Caco-2 (cell line): ENCODE data around the gene ANKMY1. TPM values are rescaled to one million over a fixed set of nuclear protein-coding genes. Genes with fewer than 3 reads are reported as not detected.

Experiments
- BruUV-seq: library from RNA; stranded (reverse); fragments of 400-500 nt; replicated peaks from 2 replicates; lab custom pipeline; 2021; lab: Mats Ljungman, UMichigan
- CTCF ChIA-PET: fragments of 300-600 bp; sonication (Branson Sonifier 250); formaldehyde crosslinking; loops from one replicate; lab custom pipeline; 2022; ENCODE audit warnings: antibody characterized with exemption; lab: Charles Lee
- POLR2A ChIA-PET: fragments of 300-600 bp; sonication (Branson Sonifier 250); formaldehyde crosslinking; loops from one replicate; lab custom pipeline; 2022; ENCODE audit warnings: antibody characterized with exemption; lab: Charles Lee
- DNase-seq, 2 experiments: peaks; one replicate each; pipeline versions ENCODE4 v3.0.0 to v3.0.0-alpha.2; 2020 to 2022
- H3K27me3 ChIP-seq: replicated peaks from 2 replicates; pipeline ENCODE4 v1.6.0; 2011; ENCODE audit warnings: low read length; ENCODE audit not compliant: control insufficient read depth, insufficient read depth
- H3K36me3 ChIP-seq: 2 replicates; pipeline ENCODE4 v1.5.1; 2011; ENCODE audit warnings: low read length; ENCODE audit not compliant: control insufficient read depth, insufficient read depth
- H3K4me1 ChIP-seq: fragments of 250-450 bp; sonication (Bioruptor Pico); 2 replicates; pipeline ENCODE4 v1.5.1; 2020; ENCODE audit warnings: mild to moderate bottlenecking
- H3K4me3 ChIP-seq: 2 replicates; pipeline ENCODE4 v1.5.1; 2011; ENCODE audit warnings: low read depth, mild to moderate bottlenecking, control low read depth, low read length
- H3K9me3 ChIP-seq: fragments of 250-450 bp; sonication (Bioruptor Pico); 2 replicates; pipeline ENCODE4 v1.5.1; 2020; ENCODE audit warnings: mild to moderate bottlenecking, moderate library complexity
- H3K27ac Mint-ChIP-seq: one replicate; pipeline ENCODE4 v1.8.0; 2022; ENCODE audit warnings: mixed read lengths; ENCODE audit not compliant: unreplicated experiment
- H3K27me3 Mint-ChIP-seq: one replicate; pipeline ENCODE4 v1.8.0; 2022; ENCODE audit warnings: mixed read lengths; ENCODE audit not compliant: insufficient read depth, unreplicated experiment
- H3K36me3 Mint-ChIP-seq: one replicate; pipeline ENCODE4 v1.8.0; 2022; ENCODE audit warnings: mild to moderate bottlenecking, mixed read lengths; ENCODE audit not compliant: insufficient read depth, unreplicated experiment
- H3K4me1 Mint-ChIP-seq: one replicate; pipeline ENCODE4 v1.8.0; 2022; ENCODE audit warnings: low read depth, mixed read lengths; ENCODE audit not compliant: unreplicated experiment
- H3K4me3 Mint-ChIP-seq: one replicate; pipeline ENCODE4 v1.8.0; 2022; ENCODE audit warnings: mild to moderate bottlenecking, moderate library complexity, mixed read lengths; ENCODE audit not compliant: unreplicated experiment
- H3K9me3 Mint-ChIP-seq: one replicate; pipeline ENCODE4 v1.8.0; 2022; ENCODE audit warnings: mixed read lengths; ENCODE audit not compliant: unreplicated experiment
- intact Hi-C: fragments of 100-400 bp; cut with micrococcal nuclease; formaldehyde crosslinking; loops from one replicate; pipeline ENCODE4 v1.10.0; 2022; ENCODE audit not compliant: unreplicated experiment
- total RNA-seq: library from RNA; stranded (reverse); gene quantifications from 2 replicates; pipeline ENCODE4 v1.2.3, GENCODE V29; 2022
- TF ChIP-seq, protein P1 (sequence below), 2 experiments: fragments of 200-600 bp in 1 of 2; IDR thresholded peaks; 1 replicate in 1 of 2; 2 replicates in 1 of 2; pipeline versions ENCODE4 v1.5.1 to v1.8.0; 2011 to 2022; ENCODE audit warnings: antibody characterized with exemption in 1 of 2, control low read depth in 1 of 2, inconsistent platforms in 1 of 2, low read depth in 1 of 2, low read length in 1 of 2, mild to moderate bottlenecking in 1 of 2, moderate library complexity in 1 of 2; ENCODE audit not compliant: insufficient read depth in 1 of 2, severe bottlenecking in 1 of 2, unreplicated experiment in 1 of 2

The ANKMY1 gene
- total RNA-seq, 1 experiment from 2014 or later, result 12.2 TPM

DNA sequence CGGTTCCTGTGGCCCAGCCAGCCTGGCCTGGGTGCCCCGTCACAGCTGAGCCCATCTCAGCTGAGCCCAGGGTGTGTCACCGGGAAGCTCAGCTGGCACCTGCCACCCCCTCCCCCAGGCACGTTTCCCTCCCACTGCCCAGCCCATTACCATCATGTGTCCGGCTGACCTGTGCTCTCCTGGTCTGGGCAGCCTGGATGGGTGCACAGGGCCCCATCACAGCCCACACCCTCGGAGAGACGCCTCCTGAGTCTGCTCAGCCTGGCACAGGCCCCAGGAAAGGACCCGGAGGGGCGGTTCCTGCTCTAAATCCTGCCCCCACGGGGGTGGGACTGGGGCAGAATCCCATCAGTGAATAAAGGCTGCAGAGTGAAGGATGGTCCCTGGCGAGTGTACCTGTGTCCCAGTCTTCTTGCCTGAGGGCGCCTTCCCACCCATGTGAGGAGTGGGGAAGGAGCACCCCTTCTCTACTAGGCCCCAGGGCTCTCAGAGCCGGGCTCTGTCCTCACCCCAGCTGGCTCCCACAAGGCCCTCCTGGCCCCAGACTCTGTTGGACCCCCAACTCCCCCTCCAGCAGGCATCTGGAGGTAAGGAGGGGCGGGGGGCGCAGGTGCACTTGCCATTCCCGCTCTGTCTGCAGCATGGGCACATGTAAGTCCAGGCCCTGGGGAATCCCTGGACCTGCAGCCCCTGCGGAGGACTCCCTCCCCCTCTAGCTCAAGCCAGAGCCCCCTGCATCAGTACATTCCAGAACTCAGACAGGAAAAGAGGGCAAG is 101.2 kb downstream of the ANKMY1 start:
- ChIA-PET CTCF (no interaction called here), POLR2A (no interaction called here)
- H3K9me3 Mint-ChIP-seq, result no peaks in the 10 kb centered on the region
- H3K36me3 Mint-ChIP-seq, result peaks cover 14% of the 10 kb centered on the region
- no peak for DNase-seq
- H3K4me3 Mint-ChIP-seq, result peak overlapping the region; percentile 11
- Histone ChIP-seq H3K27me3 (no peaks in the 10 kb centered on the region), H3K9me3 (no peaks in the 10 kb centered on the region), H3K4me1 (peaks cover 38% of the 10 kb centered on the region), H3K4me3 (no peak overlapping the region), H3K36me3 (no peaks in the 10 kb centered on the region)
- intact Hi-C loops, result no loop called here
- no TSS peak for BruUV-seq
- TF ChIP-seq, protein P1, sequence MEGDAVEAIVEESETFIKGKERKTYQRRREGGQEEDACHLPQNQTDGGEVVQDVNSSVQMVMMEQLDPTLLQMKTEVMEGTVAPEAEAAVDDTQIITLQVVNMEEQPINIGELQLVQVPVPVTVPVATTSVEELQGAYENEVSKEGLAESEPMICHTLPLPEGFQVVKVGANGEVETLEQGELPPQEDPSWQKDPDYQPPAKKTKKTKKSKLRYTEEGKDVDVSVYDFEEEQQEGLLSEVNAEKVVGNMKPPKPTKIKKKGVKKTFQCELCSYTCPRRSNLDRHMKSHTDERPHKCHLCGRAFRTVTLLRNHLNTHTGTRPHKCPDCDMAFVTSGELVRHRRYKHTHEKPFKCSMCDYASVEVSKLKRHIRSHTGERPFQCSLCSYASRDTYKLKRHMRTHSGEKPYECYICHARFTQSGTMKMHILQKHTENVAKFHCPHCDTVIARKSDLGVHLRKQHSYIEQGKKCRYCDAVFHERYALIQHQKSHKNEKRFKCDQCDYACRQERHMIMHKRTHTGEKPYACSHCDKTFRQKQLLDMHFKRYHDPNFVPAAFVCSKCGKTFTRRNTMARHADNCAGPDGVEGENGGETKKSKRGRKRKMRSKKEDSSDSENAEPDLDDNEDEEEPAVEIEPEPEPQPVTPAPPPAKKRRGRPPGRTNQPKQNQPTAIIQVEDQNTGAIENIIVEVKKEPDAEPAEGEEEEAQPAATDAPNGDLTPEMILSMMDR (IDR thresholded peaks at IDR 0.05; ENCODE audit: insufficient read depth in 1 of 2, low read depth in 1 of 2, low read length in 1 of 2, severe bottlenecking in 1 of 2, unreplicated experiment in 1 of 2), result no peak
- no peaks in the 10 kb centered on the region for H3K4me1 Mint-ChIP-seq
- peak overlapping the region; percentile 79 for H3K27ac Mint-ChIP-seq
- no peaks in the 10 kb centered on the region for H3K27me3 Mint-ChIP-seq

DNA sequence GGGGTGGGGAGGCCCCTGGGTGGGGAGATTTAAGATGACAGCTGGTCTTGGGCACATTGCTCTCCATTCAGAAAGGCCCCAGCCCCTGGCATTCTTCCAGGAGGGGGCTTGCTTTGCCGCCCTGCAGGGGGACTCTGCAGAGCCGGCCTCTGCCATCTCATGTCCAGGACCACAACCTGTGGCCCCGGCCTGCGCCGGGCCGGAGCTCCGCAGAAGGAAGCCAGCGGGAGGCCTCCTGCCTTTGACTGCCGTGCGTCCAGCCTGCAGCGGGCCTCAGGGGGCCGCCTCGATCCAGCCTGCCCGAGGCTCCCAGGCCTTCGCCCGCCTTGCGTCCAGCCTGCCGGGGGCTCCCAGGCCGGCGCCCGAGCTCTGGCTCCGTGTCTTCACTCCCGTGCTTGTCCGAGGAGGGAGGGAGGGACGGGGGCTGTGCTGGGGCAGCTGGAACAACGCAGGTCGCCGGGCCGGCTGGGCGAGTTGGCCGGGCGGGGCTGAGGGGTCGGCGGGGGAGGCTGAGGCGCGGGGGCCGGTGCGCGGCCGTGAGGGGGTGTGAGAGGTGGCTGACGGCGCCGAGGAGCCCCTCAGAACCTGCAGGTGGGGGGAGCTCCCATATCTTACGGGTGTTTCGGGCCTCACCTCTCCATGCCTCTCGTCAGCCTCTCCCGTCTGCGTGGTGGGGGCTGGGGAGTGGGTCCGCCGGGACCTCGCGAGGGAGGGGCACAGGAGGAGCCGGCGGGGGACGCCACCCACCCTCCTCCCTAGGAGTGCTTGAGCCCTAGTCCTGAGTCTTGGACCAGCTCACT is 101.9 kb downstream of the ANKMY1 start:
- Histone ChIP-seq H3K27me3 (no peaks in the 10 kb centered on the region), H3K36me3 (no peaks in the 10 kb centered on the region), H3K4me3 (no peak overlapping the region), H3K4me1 (peaks cover 38% of the 10 kb centered on the region), H3K9me3 (no peaks in the 10 kb centered on the region)
- Mint-ChIP-seq H3K27ac (no peak overlapping the region), H3K4me1 (no peaks in the 10 kb centered on the region), H3K27me3 (no peaks in the 10 kb centered on the region), H3K36me3 (peaks cover 14% of the 10 kb centered on the region), H3K4me3 (peak overlapping the region; percentile 16), H3K9me3 (no peaks in the 10 kb centered on the region)
- ChIA-PET POLR2A (no interaction called here), CTCF (no interaction called here)
- BruUV-seq, result no TSS peak
- intact Hi-C loops, result no loop called here
- DNase-seq, result no peak
- TF ChIP-seq, protein P1 (IDR thresholded peaks at IDR 0.05; ENCODE audit: insufficient read depth in 1 of 2, low read depth in 1 of 2, low read length in 1 of 2, severe bottlenecking in 1 of 2, unreplicated experiment in 1 of 2), result no peak

DNA sequence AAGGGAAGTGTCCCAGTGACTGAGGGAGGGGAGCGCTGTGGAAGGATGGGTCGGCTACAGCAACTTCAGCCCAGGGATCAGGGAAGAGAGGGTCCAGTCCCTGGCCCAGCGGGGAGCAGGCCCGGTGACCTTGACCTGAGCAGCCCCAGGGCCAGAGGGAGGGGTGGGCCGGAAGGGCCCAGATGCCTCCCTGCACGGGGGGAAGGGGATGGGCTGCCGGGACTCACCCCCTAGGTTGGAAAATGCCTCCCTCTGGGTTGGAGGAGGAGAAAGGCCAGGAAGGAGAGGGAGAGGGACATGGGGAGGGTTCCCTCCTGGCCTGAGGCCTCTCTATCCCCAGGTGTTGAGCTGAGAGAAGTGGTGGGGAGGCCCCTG is 102.5 kb downstream of the ANKMY1 start:
- Histone ChIP-seq H3K27me3 (no peaks in the 10 kb centered on the region), H3K4me3 (no peak overlapping the region), H3K4me1 (peaks cover 38% of the 10 kb centered on the region), H3K9me3 (no peaks in the 10 kb centered on the region), H3K36me3 (no peaks in the 10 kb centered on the region)
- BruUV-seq, result no TSS peak
- Mint-ChIP-seq H3K4me1 (no peaks in the 10 kb centered on the region), H3K27ac (no peak overlapping the region), H3K27me3 (no peaks in the 10 kb centered on the region), H3K4me3 (peak overlapping the region; percentile 16), H3K9me3 (no peaks in the 10 kb centered on the region), H3K36me3 (peaks cover 10% of the 10 kb centered on the region)
- POLR2A ChIA-PET, result no interaction called here
- TF ChIP-seq, protein P1 (IDR thresholded peaks at IDR 0.05; ENCODE audit: insufficient read depth in 1 of 2, low read depth in 1 of 2, low read length in 1 of 2, severe bottlenecking in 1 of 2, unreplicated experiment in 1 of 2), result no peak
- DNase-seq, result no peak
- CTCF ChIA-PET, result no interaction called here
- intact Hi-C loops, result no loop called here
